H1 (cell line): ENCODE measurements around the gene EHBP1. TPM values are rescaled to one million over a fixed set of nuclear protein-coding genes. Genes with fewer than 3 reads are reported as not detected.

Experiments used
- CTCF ChIA-PET: fragments of 300-600 bp; sonication (Branson Sonifier 250); formaldehyde crosslinking; loops from one replicate; lab custom pipeline; 2021; ENCODE audit not compliant: partially characterized antibody; lab: Charles Lee
- POLR2A ChIA-PET: fragments of 300-600 bp; sonication (Branson Sonifier 250); formaldehyde crosslinking; loops from one replicate; lab custom pipeline; 2021; ENCODE audit warnings: inconsistent platforms; ENCODE audit not compliant: partially characterized antibody; lab: Charles Lee
- DNase-seq, 2 experiments: peaks; one replicate each; pipeline versions ENCODE4 v3.0.0 to v3.0.0-alpha.2; 2010 to 2022; ENCODE audit warnings: low spot score in 2 of 2, low read depth in 1 of 2, mixed read lengths in 1 of 2
- FAIRE-seq: peaks from 2 replicates; lab custom pipeline; 2011; peaks lifted over from hg19 to GRCh38; lab: Jason Lieb, UNC
- H2AFZ ChIP-seq: 2 replicates; pipeline ENCODE4 v1.8.1; 2012; ENCODE audit warnings: low read length, inconsistent platforms
- H2AK5ac ChIP-seq: 2 replicates; pipeline ENCODE4 v1.6.1; 2013; ENCODE audit warnings: low read depth, low read length
- H2BK120ac ChIP-seq: replicated peaks from 2 replicates; pipeline ENCODE3; 2013; ENCODE audit warnings: low read depth, low read length, inconsistent platforms
- H2BK12ac ChIP-seq: 2 replicates; pipeline ENCODE4 v1.6.1; 2013; ENCODE audit warnings: low read depth, low read length
- H2BK15ac ChIP-seq: 2 replicates; pipeline ENCODE4 v1.6.1; 2013; ENCODE audit warnings: low read length
- H2BK20ac ChIP-seq: 2 replicates; pipeline ENCODE4 v1.6.1; 2013; ENCODE audit warnings: low read length
- H2BK5ac ChIP-seq: 2 replicates; pipeline ENCODE4 v1.6.1; 2013; ENCODE audit warnings: low read depth, low read length
- H3K14ac ChIP-seq: 2 replicates; pipeline ENCODE4 v1.6.1; 2013; ENCODE audit warnings: inconsistent platforms; ENCODE audit not compliant: insufficient read length
- H3K18ac ChIP-seq: 2 replicates; pipeline ENCODE4 v1.6.1; 2013; ENCODE audit warnings: low read length; ENCODE audit errors: extremely low read depth
- H3K23ac ChIP-seq: 2 replicates; pipeline ENCODE4 v1.6.1; 2013; ENCODE audit warnings: inconsistent platforms; ENCODE audit not compliant: insufficient read length
- H3K23me2 ChIP-seq: 2 replicates; pipeline ENCODE4 v1.6.1; 2013; ENCODE audit warnings: low read depth, low read length
- H3K27ac ChIP-seq: 2 replicates; pipeline ENCODE4 v1.6.1; 2011; ENCODE audit warnings: low read depth, low read length, inconsistent platforms
- H3K27me3 ChIP-seq, 4 experiments: replicated peaks in 1 of 4; 1 replicate in 1 of 4; 2 replicates in 3 of 4; pipeline versions ENCODE4 v1.6.1 to v1.8.1; 2011 to 2013; ENCODE audit warnings: low read length in 3 of 4, mild to moderate bottlenecking in 3 of 4, inconsistent platforms in 2 of 4, mixed read lengths in 2 of 4, moderate library complexity in 1 of 4; ENCODE audit not compliant: control insufficient read depth in 3 of 4, insufficient read depth in 3 of 4; ENCODE audit errors: extremely low read depth in 1 of 4
- H3K36me3 ChIP-seq, 4 experiments: 2 replicates each; pipeline versions ENCODE4 v1.6.1 to v1.8.1; 2011 to 2013; ENCODE audit warnings: mild to moderate bottlenecking in 4 of 4, low read length in 3 of 4, moderate library complexity in 2 of 4, control low read depth in 1 of 4, inconsistent platforms in 1 of 4; ENCODE audit not compliant: insufficient read depth in 4 of 4, control insufficient read depth in 2 of 4
- H3K4ac ChIP-seq: replicated peaks from 2 replicates; pipeline ENCODE3; 2013; ENCODE audit warnings: low read length, low read depth, mixed read lengths, inconsistent platforms; ENCODE audit not compliant: insufficient read length
- H3K4me1 ChIP-seq, 4 experiments: replicated peaks in 1 of 4; 1 replicate in 1 of 4; 2 replicates in 3 of 4; pipeline versions ENCODE4 v1.6.1 to v1.8.1; 2011 to 2013; ENCODE audit warnings: low read length in 3 of 4, inconsistent platforms in 2 of 4, mixed read lengths in 1 of 4; ENCODE audit not compliant: insufficient read depth in 4 of 4, control insufficient read depth in 3 of 4
- H3K4me2 ChIP-seq, 2 experiments: 2 replicates each; pipeline versions ENCODE4 v1.6.1 to v1.8.1; 2011 to 2013; ENCODE audit warnings: low read depth in 2 of 2, low read length in 2 of 2, control low read depth in 1 of 2, inconsistent platforms in 1 of 2, mild to moderate bottlenecking in 1 of 2; ENCODE audit not compliant: insufficient read depth in 1 of 2
- H3K4me3 ChIP-seq, 4 experiments: fragments of 200-600, 300-600 bp in 1 of 4; sonication (generic), shearing (Covaris generic), sonication (Bioruptor Twin) in 1 of 4; 2 replicates each; pipeline versions ENCODE4 v1.5.1 to v1.8.1; 2011 to 2016; ENCODE audit warnings: low read length in 4 of 4, low read depth in 3 of 4, control low read depth in 2 of 4, inconsistent platforms in 2 of 4, mild to moderate bottlenecking in 2 of 4, mixed read lengths in 1 of 4, moderate library complexity in 1 of 4; ENCODE audit not compliant: insufficient read depth in 2 of 4; ENCODE audit errors: extremely low read depth in 1 of 4
- H3K56ac ChIP-seq: replicated peaks from 2 replicates; pipeline ENCODE3; 2013; ENCODE audit warnings: low read depth, mild to moderate bottlenecking, mixed read lengths, low read length, inconsistent platforms; ENCODE audit not compliant: insufficient read length
- H3K79me1 ChIP-seq: 2 replicates; pipeline ENCODE4 v1.6.1; 2013; ENCODE audit warnings: low read depth, low read length, control low read depth
- H3K79me2 ChIP-seq, 2 experiments: 2 replicates each; pipeline versions ENCODE4 v1.6.1 to v1.8.1; 2012 to 2013; ENCODE audit warnings: low read length in 2 of 2, mild to moderate bottlenecking in 2 of 2, inconsistent platforms in 1 of 2; ENCODE audit not compliant: insufficient read depth in 2 of 2, control insufficient read depth in 1 of 2
- H3K9ac ChIP-seq, 4 experiments: replicated peaks in 1 of 4; 1 replicate in 1 of 4; 2 replicates in 3 of 4; pipeline versions ENCODE4 v1.6.1 to v1.8.1; 2011 to 2013; ENCODE audit warnings: low read depth in 3 of 4, low read length in 3 of 4, control low read depth in 2 of 4, mild to moderate bottlenecking in 2 of 4, moderate library complexity in 2 of 4, inconsistent platforms in 1 of 4; ENCODE audit errors: extremely low read depth in 1 of 4
- H3K9me3 ChIP-seq, 2 experiments: 2 replicates each; pipeline versions ENCODE4 v1.6.1 to v1.8.1; 2012 to 2013; ENCODE audit warnings: mild to moderate bottlenecking in 2 of 2, moderate library complexity in 2 of 2, control low read depth in 1 of 2, inconsistent platforms in 1 of 2, low read depth in 1 of 2, low read length in 1 of 2, mixed read lengths in 1 of 2; ENCODE audit not compliant: insufficient read depth in 2 of 2
- H4K20me1 ChIP-seq, 2 experiments: replicated peaks in 1 of 2; 2 replicates each; pipeline versions ENCODE3 to v1.8.1; 2011 to 2013; ENCODE audit warnings: inconsistent platforms in 2 of 2, low read length in 2 of 2, mild to moderate bottlenecking in 1 of 2; ENCODE audit not compliant: insufficient read depth in 2 of 2, control insufficient read depth in 1 of 2
- H4K5ac ChIP-seq: 2 replicates; pipeline ENCODE4 v1.6.1; 2013; ENCODE audit warnings: low read length, low read depth, mixed read lengths, inconsistent platforms; ENCODE audit not compliant: insufficient read length
- H4K8ac ChIP-seq: 2 replicates; pipeline ENCODE4 v1.8.0; 2013; ENCODE audit warnings: mild to moderate bottlenecking, moderate library complexity, low read length, inconsistent platforms; ENCODE audit not compliant: insufficient read depth; ENCODE audit errors: extremely low read depth
- H4K91ac ChIP-seq: replicated peaks from 2 replicates; pipeline ENCODE3; 2013; ENCODE audit warnings: low read length, mixed read lengths, inconsistent platforms; ENCODE audit not compliant: insufficient read length
- ASH2L ChIP-seq: fragments of 200-600, 300-600 bp; sonication (generic); IDR thresholded peaks from one replicate; pipeline ENCODE4 v1.7.1; 2017; ENCODE audit warnings: low read length
- ATF3 ChIP-seq: IDR thresholded peaks from 2 replicates; pipeline ENCODE4 v1.6.1; 2011; ENCODE audit warnings: low read depth, mild to moderate bottlenecking, low read length; ENCODE audit not compliant: insufficient read depth
- GTF2F1 ChIP-seq: IDR thresholded peaks from 2 replicates; pipeline ENCODE4 v1.6.1; 2012; ENCODE audit warnings: low read depth, low read length, improper control_type of control experiment, borderline replicate concordance
- NRF1 ChIP-seq: IDR thresholded peaks from 2 replicates; pipeline ENCODE4 v1.6.1; 2011; ENCODE audit warnings: mild to moderate bottlenecking, low read depth, low read length, improper control_type of control experiment
- POLR2AphosphoS5 ChIP-seq: IDR thresholded peaks from 2 replicates; pipeline ENCODE4 v1.6.1; 2011; ENCODE audit warnings: low read depth, low read length
- RXRA ChIP-seq: IDR thresholded peaks from 2 replicates; pipeline ENCODE4 v1.6.1; 2011; ENCODE audit warnings: low read depth, mild to moderate bottlenecking, low read length, moderate library complexity; ENCODE audit not compliant: insufficient read depth
- SIN3A ChIP-seq, 2 experiments: IDR thresholded peaks in 1 of 2; conservative IDR thresholded peaks in 1 of 2; 2 replicates each; pipeline ENCODE4 v1.6.1; 2011 to 2012; ENCODE audit warnings: low read length in 2 of 2, improper control_type of control experiment in 1 of 2, low read depth in 1 of 2, mild to moderate bottlenecking in 1 of 2
- SIRT6 ChIP-seq: IDR thresholded peaks from one replicate; pipeline ENCODE4 v1.7.1; 2012; ENCODE audit warnings: low read length, inconsistent platforms
- SIX5 ChIP-seq: IDR thresholded peaks from 2 replicates; pipeline ENCODE4 v1.6.1; 2011; ENCODE audit warnings: mild to moderate bottlenecking, low read depth, low read length
- TEAD4 ChIP-seq: IDR thresholded peaks from 2 replicates; pipeline ENCODE4 v1.6.1; 2012; ENCODE audit warnings: low read depth, low read length, inconsistent platforms, mixed read lengths
- polyA plus RNA-seq, 7 experiments: library from polyadenylated mRNA; depleted of rRNA in 3 of 7; stranded (reverse) in 5 of 7; unstranded in 2 of 7; fragments of >200 nt in 5 of 7; fragments of 200-250 nt in 2 of 7; gene quantifications; 1 replicate in 5 of 7; 2 replicates in 1 of 7; 4 replicates in 1 of 7; pipeline versions ENCODE4 v1.2.1 to v1.2.3, GENCODE V29; 2011 to 2013; ENCODE audit warnings: missing spikeins in 2 of 7, mixed read lengths in 2 of 7
- total RNA-seq: library from RNA; stranded (reverse); fragmentation: NEBNext Ultra II Directional; extraction: Animal tissue kit (Norgen Biotek cat#: 25700); gene quantifications from 2 replicates; pipeline ENCODE4 v1.2.1, GENCODE V29; 2021

Gene EHBP1
- total and polyA plus RNA-seq, 2 of the 8 experiments (the other 6 are each of a cell fraction or from before 2014, with no cell fraction given): 12.0 to 64.1 TPM

- H2BK5ac ChIP-seq: no peak overlapping the region
- no peak overlapping the region for H2BK120ac ChIP-seq
- no peak overlapping the region for H3K23ac ChIP-seq
- no peak overlapping the region for H3K4me3 ChIP-seq
- no peak overlapping the region for H2BK20ac ChIP-seq
- CTCF ChIA-PET: no interaction called here
- H3K27me3 ChIP-seq: no peaks in the 10 kb centered on the region
- H3K14ac ChIP-seq: no peak overlapping the region
- H2AK5ac ChIP-seq: no peak overlapping the region
- H3K56ac ChIP-seq: no peak overlapping the region
- peaks cover 0 to 7% (median 1%) of the 10 kb centered on the region in 4 experiments; a peak in 2 of 8 replicates for H3K36me3 ChIP-seq
- H3K79me2 ChIP-seq: no peaks in the 10 kb centered on the region
- FAIRE-seq (no peak), DNase-seq (no peak)
- H2BK12ac ChIP-seq: no peak overlapping the region
- no peak overlapping the region for H4K5ac ChIP-seq
- TF ChIP-seq GTF2F1 (no peak), TEAD4 (no peak), SIN3A (conservative IDR thresholded peaks at IDR 0.05 in 1 of 2, IDR thresholded peaks at IDR 0.05 in 1 of 2; ENCODE audit: low read depth in 1 of 2, low read length in 2 of 2) (no peak), ASH2L (no peak), ATF3 (no peak), NRF1 (no peak), SIX5 (no peak), SIRT6 (no peak), RXRA (no peak), POLR2AphosphoS5 (no peak)
- H3K9ac ChIP-seq: no peak overlapping the region
- H4K91ac ChIP-seq: no peak overlapping the region
- H3K27ac ChIP-seq: no peak overlapping the region
- H3K4me1 ChIP-seq: peaks cover 0 to 5% (median 0%) of the 10 kb centered on the region in 4 experiments; a peak in 1 of 7 replicates
- no peak overlapping the region for H2BK15ac ChIP-seq
- no peak overlapping the region for H3K18ac ChIP-seq
- H3K4ac ChIP-seq: no peak overlapping the region
- H3K4me2 ChIP-seq: no peak overlapping the region
- POLR2A ChIA-PET: no interaction called here
- H3K79me1 ChIP-seq: 0 out of 2 replicates have a peak, but pooled peaks cover 2% of the 10 kb centered on the region
- H3K23me2 ChIP-seq: no peaks in the 10 kb centered on the region
- H4K8ac ChIP-seq: no peak overlapping the region
- H2AFZ ChIP-seq: no peak overlapping the region
- H4K20me1 ChIP-seq: peaks cover 0 to 2% of the 10 kb centered on the region in 2 experiments
- H3K9me3 ChIP-seq: no peaks in the 10 kb centered on the region
Measured at GRCh38 chr2:62852254-62852653, 146.7 kb downstream of the EHBP1 start.
